ENCODE measurements around the gene CTPS1.
A peak's percentile ranks its signal among the peaks of the same experiment; 100 is the strongest.

CTPS1 gene

GRCh38 chr1:40977716-40978115 lies 1.8 kb upstream of the CTPS1 start:
- Histone ChIP-seq H3K4me3 (no peak overlapping the region), H4K20me1 (peaks cover 0 to 27% (median 22%) of the 10 kb centered on the region in 11 experiments; a peak in 17 of 22 replicates), H3K9ac (no peak overlapping the region), H3K27me3 (no peaks in the 10 kb centered on the region), H3K4me2 (no peak overlapping the region), H3K27ac (no peak overlapping the region), H3K9me3 (replicated peaks in 1 of 11) (no peaks in the 10 kb centered on the region), H3K4me1 (peaks cover 28 to 39% (median 36%) of the 10 kb centered on the region in 10 experiments), H3K36me3 (peaks cover 0 to 17% (median 9%) of the 10 kb centered on the region in 11 experiments; a peak in 10 of 22 replicates)
- TF ChIP-seq Cebpa-rat (IDR thresholded peaks at IDR 0.05): no peak

DNA sequence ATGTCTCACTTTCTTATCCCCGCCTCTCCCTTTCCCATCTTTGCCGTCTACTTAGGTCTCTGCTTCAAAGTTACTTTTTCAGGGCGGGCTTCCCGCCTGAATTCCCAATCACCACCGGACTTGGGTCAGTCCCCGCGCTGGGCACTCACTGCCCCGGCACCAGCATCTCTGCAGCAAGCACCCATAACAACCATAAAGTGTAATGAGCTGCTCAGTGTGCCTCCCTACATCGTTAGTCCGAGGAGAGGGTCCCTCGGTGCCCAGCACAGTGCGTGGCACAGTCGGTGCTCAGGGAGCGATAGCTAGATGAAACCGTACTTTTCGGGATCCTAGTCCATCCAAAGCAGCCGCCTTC lies 633 bp upstream of the CTPS1 start:
- H3K36me3 ChIP-seq: peaks cover 4 to 29% (median 21%) of the 10 kb centered on the region in 11 experiments; a peak in 21 of 22 replicates
- H4K20me1 ChIP-seq: peaks cover 0 to 38% (median 34%) of the 10 kb centered on the region in 11 experiments; a peak in 17 of 22 replicates
- H3K4me1 ChIP-seq: peaks cover 25 to 47% (median 45%) of the 10 kb centered on the region in 10 experiments
- H3K27ac ChIP-seq: peak overlapping the region; percentile 79 to 99 (median 98); a peak in 21 of 22 replicates
- peak overlapping the region; percentile 74 to 95 (median 86) for H3K4me3 ChIP-seq
- H3K27me3 ChIP-seq: no peaks in the 10 kb centered on the region
- H3K9me3 ChIP-seq (replicated peaks in 1 of 11): no peaks in the 10 kb centered on the region
- TF ChIP-seq Cebpa-rat (IDR thresholded peaks at IDR 0.05): no peak
- H3K4me2 ChIP-seq: peak overlapping the region; percentile 59 to 98 (median 91)
- H3K9ac ChIP-seq: peak overlapping the region; percentile 84 to 99 (median 98); a peak in 21 of 22 replicates

DNA sequence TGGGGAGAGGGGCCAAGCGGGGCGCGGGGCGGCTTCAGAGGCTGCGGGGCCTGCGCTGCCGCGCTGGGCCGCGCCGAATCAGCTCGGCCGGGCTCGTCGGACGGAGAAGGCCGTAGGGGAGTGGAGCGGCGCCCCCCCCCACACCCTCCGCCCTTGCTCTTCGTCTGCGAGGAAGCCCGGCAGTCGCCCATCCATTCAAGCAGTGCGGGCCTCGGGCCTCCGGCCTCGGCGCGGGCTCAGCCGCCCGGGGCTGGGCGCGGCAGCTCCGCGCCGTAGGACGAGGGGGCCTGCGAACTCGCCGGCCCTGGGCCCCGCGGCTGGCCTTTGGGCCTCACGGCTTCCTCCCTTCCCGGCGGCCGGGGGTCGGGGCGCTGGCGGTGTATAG lies 564 bp downstream of the CTPS1 start:
- TF ChIP-seq Cebpa-rat (IDR thresholded peaks at IDR 0.05): no peak
- H3K4me2 ChIP-seq: peak overlapping the region; percentile 90 to 98 (median 95)
- peaks cover 30 to 56% (median 53%) of the 10 kb centered on the region in 10 experiments for H3K4me1 ChIP-seq
- peaks cover 13 to 41% (median 32%) of the 10 kb centered on the region in 11 experiments for H3K36me3 ChIP-seq
- H3K27ac ChIP-seq: peak overlapping the region; percentile 79 to 99 (median 98)
- peaks cover 0 to 50% (median 45%) of the 10 kb centered on the region in 11 experiments; a peak in 17 of 22 replicates for H4K20me1 ChIP-seq
- H3K9me3 ChIP-seq (replicated peaks in 1 of 11): no peaks in the 10 kb centered on the region
- H3K4me3 ChIP-seq: peak overlapping the region; percentile 74 to 95 (median 86)
- no peaks in the 10 kb centered on the region for H3K27me3 ChIP-seq
- peak overlapping the region; percentile 84 to 99 (median 98) for H3K9ac ChIP-seq

DNA sequence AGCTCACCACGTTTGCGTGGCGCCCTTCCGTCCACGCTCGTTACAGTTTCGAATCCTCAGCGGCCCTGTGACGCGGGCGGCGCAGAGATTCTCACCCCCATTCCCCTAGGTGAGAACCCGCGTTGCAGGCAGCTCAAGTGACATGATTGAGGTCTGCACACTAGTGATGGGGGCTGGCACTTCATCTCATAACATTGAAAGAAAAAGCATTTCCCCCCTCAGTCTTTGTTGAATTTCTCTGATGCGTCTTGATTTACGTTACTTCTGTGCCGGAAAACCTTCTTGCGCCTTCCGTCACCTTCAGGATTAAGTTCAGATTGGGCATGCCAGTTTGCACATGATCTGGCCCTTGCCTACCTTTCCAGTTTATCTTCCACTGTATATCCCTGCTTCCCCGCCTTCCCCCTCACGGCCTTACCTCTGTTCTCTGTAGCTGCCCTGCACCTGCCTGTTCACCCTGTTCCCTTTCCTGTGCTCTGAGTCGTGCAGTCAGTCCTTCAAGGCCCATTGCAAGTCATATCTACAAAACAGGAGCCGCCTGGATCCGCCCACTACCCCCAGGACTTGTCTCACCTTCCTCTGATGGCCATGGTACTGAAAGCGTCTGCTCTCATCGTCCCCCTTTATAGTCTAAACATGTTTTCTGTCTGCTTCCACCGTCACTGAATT lies 1.1 kb downstream of the CTPS1 start:
- no peaks in the 10 kb centered on the region for H3K27me3 ChIP-seq
- H3K9ac ChIP-seq: peak overlapping the region; percentile 84 to 99 (median 98)
- peak overlapping the region; percentile 90 to 98 (median 95) for H3K4me2 ChIP-seq
- peak overlapping the region; percentile 74 to 95 (median 86) for H3K4me3 ChIP-seq
- H4K20me1 ChIP-seq: peaks cover 0 to 56% (median 50%) of the 10 kb centered on the region in 11 experiments; a peak in 17 of 22 replicates
- peaks cover 13 to 46% (median 38%) of the 10 kb centered on the region in 11 experiments for H3K36me3 ChIP-seq
- no peaks in the 10 kb centered on the region for H3K9me3 ChIP-seq (replicated peaks in 1 of 11)
- H3K4me1 ChIP-seq: peaks cover 35 to 59% (median 56%) of the 10 kb centered on the region in 10 experiments
- H3K27ac ChIP-seq: peak overlapping the region; percentile 79 to 99 (median 98)
- no peak for TF ChIP-seq Cebpa-rat (IDR thresholded peaks at IDR 0.05)

DNA sequence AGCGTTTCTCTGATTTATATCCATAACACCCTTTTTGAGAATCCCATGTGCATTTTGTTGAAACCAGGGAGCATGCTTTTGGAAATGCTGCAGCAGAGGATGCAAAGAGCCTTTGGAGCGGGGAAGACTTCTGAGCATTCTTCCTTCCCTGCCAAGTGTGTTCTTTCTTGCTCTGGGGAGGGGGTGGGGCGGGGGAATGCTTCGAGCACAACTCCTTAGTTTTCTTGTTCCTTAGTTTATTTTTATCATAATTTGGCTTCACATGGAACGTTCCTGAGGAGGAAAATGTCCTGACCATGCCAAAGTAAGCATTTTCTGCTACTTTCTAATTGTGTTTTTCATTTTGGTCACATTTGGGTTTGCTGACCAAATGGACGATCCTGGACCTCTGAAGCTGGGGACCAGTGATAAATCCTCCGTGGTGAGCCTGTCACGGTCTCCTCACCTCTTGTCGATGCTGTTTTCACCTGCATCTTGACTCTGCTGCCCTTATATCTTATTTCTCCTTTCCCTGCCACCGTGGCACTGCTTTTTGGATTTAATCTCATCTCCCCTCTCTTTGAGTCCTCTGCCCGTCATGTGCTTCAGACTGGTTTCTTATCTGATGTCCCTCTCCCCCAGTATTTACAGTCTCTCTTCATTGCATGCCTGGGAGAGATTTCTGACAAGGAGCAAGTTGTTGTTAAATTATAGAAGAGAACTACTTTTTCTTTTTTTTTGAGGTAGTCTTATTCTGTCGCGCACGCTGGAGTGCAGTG lies 2.4 kb downstream of the CTPS1 start:
- Histone ChIP-seq H3K4me1 (peaks cover 36 to 71% (median 67%) of the 10 kb centered on the region in 10 experiments), H3K9me3 (replicated peaks in 1 of 11) (no peaks in the 10 kb centered on the region), H3K4me3 (peak overlapping the region in 8 of 10 experiments; percentile 78 to 95 (median 91); a peak in 15 of 20 replicates), H3K27me3 (no peaks in the 10 kb centered on the region), H3K4me2 (peak overlapping the region; percentile 90 to 98 (median 95); a peak in 21 of 22 replicates), H3K9ac (peak overlapping the region in 9 of 11 experiments; percentile 84 to 99 (median 98); a peak in 16 of 22 replicates), H3K27ac (no peak overlapping the region; a peak in 1 of 22 replicates), H3K36me3 (peaks cover 24 to 59% (median 51%) of the 10 kb centered on the region in 11 experiments), H4K20me1 (peaks cover 0 to 68% (median 62%) of the 10 kb centered on the region in 11 experiments; a peak in 17 of 22 replicates)
- no peak for TF ChIP-seq Cebpa-rat (IDR thresholded peaks at IDR 0.05)

- peak overlapping the region in 9 of 11 experiments; percentile 91 to 98 (median 95); a peak in 18 of 22 replicates for H3K4me2 ChIP-seq
- H3K9me3 ChIP-seq (replicated peaks in 1 of 11): no peaks in the 10 kb centered on the region
- H4K20me1 ChIP-seq: peaks cover 0 to 76% (median 69%) of the 10 kb centered on the region in 11 experiments; a peak in 17 of 22 replicates
- H3K9ac ChIP-seq: peak overlapping the region in 5 of 11 experiments; percentile 1 to 99 (median 98); a peak in 5 of 22 replicates
- no peak overlapping the region for H3K4me3 ChIP-seq
- TF ChIP-seq Cebpa-rat (IDR thresholded peaks at IDR 0.05): no peak
- peaks cover 33 to 67% (median 59%) of the 10 kb centered on the region in 11 experiments for H3K36me3 ChIP-seq
- H3K27ac ChIP-seq: no peak overlapping the region
- no peaks in the 10 kb centered on the region for H3K27me3 ChIP-seq
- peaks cover 36 to 74% (median 71%) of the 10 kb centered on the region in 10 experiments for H3K4me1 ChIP-seq
Observed at GRCh38 chr1:40982721-40983120, 3.2 kb downstream of the CTPS1 start.

DNA sequence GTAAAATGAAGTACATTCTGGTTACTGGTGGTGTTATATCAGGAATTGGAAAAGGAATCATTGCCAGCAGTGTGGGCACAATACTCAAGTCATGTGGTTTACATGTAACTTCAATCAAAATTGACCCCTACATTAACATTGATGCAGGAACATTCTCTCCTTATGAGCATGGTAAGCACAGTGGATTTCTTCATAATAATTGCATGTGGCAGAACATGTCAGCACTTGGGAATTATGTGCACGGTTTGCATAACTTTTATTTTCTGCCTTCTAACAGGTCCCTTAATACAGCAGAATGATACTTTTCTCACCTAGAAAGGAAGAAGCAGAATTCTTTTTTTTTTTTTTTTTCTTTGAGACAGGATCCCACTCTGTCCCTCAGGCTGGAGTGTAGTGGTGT lies 3.8 kb downstream of the CTPS1 start:
- Histone ChIP-seq H3K4me3 (no peak overlapping the region), H3K4me1 (peaks cover 36 to 74% (median 71%) of the 10 kb centered on the region in 10 experiments), H4K20me1 (peaks cover 0 to 80% (median 71%) of the 10 kb centered on the region in 11 experiments; a peak in 17 of 22 replicates), H3K9ac (peak overlapping the region in 1 of 11 experiments; percentile 98; a peak in 2 of 22 replicates), H3K9me3 (replicated peaks in 1 of 11) (no peaks in the 10 kb centered on the region), H3K36me3 (peaks cover 38 to 73% (median 65%) of the 10 kb centered on the region in 11 experiments), H3K27me3 (no peaks in the 10 kb centered on the region), H3K27ac (no peak overlapping the region), H3K4me2 (peak overlapping the region in 9 of 11 experiments; percentile 91 to 98 (median 95); a peak in 17 of 22 replicates)
- no peak for TF ChIP-seq Cebpa-rat (IDR thresholded peaks at IDR 0.05)

GRCh38 chr1:40984066-40984465 lies 4.6 kb downstream of the CTPS1 start:
- TF ChIP-seq Cebpa-rat (IDR thresholded peaks at IDR 0.05): no peak
- peaks cover 0 to 83% (median 72%) of the 10 kb centered on the region in 11 experiments; a peak in 17 of 22 replicates for H4K20me1 ChIP-seq
- H3K4me2 ChIP-seq: peak overlapping the region in 9 of 11 experiments; percentile 48 to 98 (median 92); a peak in 17 of 22 replicates
- no peak overlapping the region for H3K27ac ChIP-seq
- no peaks in the 10 kb centered on the region for H3K27me3 ChIP-seq
- no peak overlapping the region for H3K4me3 ChIP-seq
- H3K9me3 ChIP-seq (replicated peaks in 1 of 11): no peaks in the 10 kb centered on the region
- peak overlapping the region in 3 of 11 experiments; percentile 0 to 98 (median 22); a peak in 2 of 22 replicates for H3K9ac ChIP-seq
- H3K36me3 ChIP-seq: peaks cover 46 to 81% (median 73%) of the 10 kb centered on the region in 11 experiments
- peaks cover 33 to 73% (median 67%) of the 10 kb centered on the region in 10 experiments for H3K4me1 ChIP-seq
